GM21529 (cell line): ENCODE results near the gene CSRP1.
"Not testable (repeated sequence)": the region's sequence is repeated elsewhere in the genome, so short reads cannot be mapped to it uniquely, and the experiment has no call there.

ENCODE experiments used
- ATAC-seq: cut with Tn5 transposase; IDR thresholded peaks from one replicate; pipeline ENCODE4 v1.9.1; 2021; ENCODE audit not compliant: unreplicated experiment

The CSRP1 gene

DNA sequence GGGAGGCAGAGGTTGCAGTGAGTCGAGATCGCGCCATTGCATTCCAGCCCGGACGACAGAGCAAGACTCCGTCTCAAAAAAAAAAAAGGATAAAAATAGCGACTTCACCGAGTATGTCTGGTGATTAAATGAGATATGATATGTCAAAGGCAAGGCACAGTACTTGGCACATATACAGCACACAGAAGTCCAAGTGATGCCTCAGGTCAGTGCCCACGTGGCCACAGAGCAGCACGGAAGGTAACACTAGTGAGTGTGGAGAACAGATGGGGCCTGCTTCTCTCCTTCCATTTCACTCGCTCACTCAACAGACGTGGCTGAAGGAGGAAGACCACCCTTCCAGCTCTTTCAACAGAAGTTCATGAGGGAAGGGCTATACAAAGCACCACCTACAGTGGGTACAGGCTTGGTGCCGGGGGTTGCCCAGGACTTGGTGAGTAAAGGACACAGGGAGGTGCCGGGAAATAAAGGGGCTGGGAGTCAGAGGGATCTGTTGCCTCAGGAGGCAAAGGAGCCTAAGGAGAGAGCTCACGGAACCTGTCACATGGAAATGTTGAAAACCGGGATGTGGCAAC lies 8.9 kb downstream of the CSRP1 start:
- ATAC-seq: no peak

DNA sequence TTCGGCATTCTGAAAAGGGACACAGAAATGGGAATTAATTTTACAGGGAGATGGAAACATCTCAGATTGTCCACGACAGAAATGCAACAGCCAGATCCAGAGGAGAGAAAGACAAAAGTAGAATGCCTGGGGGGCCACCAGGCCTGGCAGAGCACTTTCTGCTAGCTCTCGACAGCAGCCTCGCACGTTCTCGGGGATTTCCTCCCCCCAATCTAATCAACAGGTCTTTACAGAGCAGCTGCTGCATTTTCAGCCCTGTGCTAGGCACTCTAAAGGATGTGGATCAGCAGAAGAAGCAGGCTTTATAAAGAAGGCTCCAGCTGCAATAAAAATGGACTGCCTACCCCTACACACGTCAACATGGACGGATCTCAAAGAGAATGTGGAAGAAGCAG lies 10.6 kb downstream of the CSRP1 start:
- ATAC-seq: no peak

DNA sequence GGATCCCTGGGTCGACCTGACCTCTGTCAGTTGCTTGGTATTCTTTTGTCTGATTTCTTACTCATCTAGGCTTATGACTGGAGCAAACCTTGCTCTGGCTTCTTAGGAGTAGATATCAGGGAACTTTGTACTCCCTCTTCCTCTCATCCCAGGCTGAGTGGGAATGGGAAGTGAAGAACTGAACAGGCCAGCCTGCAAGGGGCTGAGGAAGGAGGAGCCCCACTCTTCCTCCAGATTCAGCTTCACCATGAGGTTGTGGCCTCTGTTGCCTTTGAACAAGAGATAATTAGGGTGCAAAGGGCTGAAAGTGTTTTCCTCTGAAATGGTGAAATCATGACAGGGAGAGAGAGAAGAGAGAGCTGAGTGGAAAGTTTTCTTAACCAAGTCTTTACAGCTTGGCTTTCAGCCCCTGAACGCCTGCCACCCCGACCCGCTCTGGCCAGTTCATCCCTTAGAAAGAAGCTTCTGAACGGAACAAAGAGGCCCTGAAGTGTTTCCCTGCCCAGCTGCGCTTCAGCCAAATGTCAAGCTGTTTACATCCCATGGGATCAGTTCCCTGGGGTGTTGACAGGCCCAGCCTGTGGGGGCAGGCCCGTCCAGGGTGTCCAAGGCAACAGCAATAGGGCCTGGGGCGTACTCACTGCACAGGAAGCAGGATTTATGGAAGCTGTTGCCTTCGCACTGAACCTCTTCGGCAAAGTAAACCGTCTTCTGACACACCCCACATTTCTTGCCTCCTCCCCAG lies 11.2 kb downstream of the CSRP1 start:
- no peak for ATAC-seq

DNA sequence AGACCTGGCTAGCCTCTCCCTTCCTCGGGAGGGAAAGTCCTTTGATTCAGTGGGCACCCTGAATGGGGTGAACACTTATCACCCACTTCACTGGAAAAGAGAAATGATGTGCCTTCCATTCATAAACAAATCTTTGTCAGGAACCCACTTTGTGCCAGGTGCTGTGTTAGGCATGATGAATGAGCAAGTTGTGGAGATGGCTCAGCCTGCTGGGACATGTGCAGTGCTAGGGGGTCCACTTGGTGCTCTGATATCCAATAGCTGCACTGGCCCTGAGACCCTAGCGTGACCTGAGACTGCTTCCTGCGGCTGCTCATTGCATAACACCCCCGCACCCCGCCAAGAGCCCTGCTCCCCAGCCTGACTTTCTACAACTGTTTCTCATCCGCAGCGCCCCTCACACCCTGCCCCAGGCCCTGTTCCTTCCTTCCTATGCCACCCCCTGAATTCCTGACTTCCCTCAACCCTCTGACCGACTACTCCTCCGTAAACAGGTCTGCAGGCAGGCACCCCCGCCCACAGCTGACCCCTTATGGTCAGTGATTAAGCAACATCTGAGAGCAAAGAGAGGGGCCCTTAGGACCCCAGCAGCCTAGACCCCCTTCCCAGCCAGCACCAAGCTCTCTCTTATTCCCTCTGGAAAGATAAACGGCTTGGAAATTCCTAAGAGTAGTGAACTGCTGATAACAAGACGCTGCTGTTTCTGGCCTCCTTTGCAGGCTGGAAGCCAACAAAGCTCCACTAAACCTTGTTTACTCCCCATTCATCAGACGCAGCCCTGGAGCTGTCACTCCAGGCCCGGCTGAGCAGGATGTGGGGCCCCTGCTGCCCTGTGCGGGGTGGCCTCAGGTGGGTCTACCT lies 12.9 kb downstream of the CSRP1 start:
- ATAC-seq: no peak

DNA sequence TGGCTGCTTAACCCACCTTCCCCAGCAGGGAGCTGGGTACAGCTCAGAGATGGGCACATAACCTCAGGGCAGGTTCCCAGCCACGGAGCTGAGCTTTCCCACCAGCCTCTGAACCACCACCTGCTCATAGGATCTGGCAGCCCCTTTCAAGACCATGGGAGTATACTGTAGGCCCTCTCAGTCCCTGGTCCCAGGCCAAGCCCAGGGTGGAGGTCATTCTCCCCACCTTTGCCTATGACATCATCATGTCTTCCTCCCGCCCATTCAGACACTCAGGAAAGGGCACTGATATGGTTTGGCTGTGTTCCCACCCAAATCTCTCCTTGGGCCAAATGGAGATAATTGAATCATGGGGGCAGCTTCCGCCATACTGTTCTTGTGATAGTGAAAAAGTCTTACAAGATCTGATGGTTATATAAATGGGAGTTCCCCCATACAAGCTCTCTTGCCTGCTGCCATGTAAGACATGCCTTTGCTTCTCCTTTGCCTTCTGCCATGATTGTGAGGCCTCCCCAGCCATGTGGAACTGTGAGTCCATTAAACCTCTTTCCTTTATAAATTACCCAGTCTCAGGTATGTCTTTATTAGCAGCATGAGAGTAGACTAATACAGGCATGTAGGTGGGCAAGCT lies 13.8 kb downstream of the CSRP1 start:
- not testable (repeated sequence) for ATAC-seq

DNA sequence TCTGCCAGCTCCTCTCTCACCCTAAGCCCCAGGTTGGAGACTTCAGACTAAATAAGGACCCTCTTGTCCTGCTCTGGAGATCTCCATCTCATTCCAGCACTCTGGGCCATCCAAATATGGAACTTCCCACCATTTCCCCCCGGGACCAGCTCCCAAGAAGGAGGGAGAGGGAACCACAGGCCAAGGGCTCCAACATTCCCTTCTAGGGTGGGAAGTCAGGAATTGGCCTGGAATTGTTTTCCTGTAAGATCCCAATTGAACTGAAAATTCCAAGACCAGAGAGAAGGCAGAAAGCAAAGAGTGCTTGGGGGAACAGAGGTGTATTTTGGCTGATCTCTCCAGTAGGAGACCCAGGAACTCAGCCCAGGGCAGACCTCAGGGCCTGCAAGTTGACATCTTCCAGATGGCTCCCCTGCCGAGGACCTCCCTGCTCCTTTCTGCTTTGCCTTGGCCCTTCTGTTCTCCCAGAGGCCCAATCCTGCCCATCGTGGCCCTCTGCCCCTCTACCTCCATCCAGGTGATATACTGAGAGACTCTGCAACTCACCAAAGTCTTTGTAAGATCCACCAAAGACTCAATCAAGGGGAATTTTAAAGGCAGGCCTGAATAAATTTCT lies 14.9 kb downstream of the CSRP1 start:
- ATAC-seq: no peak

DNA sequence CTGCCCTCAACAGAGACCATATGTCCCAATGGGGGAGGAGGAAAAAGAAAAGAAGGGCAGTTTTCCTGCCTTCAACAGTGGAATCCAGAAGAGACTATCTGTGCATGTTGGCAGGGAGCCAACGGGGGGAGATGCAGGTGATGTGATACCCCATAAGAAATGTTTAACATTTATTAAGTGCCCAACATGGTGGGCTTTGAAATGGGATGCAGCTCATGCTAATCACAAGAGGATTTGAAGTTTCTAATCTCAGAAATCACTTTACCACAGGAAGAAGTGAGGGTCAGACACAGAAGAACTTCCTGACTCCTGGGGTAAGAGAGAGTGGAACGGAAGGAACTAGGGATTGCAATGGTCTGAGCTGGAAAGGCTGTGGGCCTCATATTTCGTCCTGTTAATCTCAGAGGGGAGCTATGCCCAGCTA lies 16.2 kb downstream of the CSRP1 start:
- ATAC-seq: no peak

DNA sequence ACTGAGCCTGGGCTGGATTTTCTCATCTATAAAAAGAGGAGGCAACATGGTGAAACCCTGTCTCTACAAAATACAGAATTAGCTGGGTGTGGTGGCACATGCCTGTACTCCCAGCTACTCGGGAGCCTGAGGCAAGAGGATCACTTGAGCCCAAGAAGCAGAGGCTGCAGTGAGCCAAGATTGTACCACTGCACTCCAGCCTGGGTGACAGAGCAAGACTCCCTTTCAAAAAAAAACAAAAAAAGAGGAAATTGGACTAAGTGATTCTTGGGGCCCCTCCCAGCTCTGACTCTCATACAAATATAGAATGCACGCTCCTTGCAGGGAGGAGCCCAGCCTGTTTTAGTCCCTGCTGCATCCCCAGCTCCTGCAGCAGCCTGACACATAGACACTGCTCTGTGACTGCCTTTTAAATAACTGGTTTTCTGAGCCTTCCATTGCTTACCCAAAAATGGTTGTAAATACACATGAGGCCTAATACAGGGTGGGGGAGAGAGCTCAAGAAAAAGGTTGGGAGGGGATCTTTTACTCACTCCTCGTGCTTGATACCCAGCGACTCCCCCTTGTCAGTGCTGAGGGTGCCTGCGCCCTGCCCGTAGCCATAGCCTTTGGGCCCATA lies 17.2 kb downstream of the CSRP1 start:
- no peak for ATAC-seq

DNA sequence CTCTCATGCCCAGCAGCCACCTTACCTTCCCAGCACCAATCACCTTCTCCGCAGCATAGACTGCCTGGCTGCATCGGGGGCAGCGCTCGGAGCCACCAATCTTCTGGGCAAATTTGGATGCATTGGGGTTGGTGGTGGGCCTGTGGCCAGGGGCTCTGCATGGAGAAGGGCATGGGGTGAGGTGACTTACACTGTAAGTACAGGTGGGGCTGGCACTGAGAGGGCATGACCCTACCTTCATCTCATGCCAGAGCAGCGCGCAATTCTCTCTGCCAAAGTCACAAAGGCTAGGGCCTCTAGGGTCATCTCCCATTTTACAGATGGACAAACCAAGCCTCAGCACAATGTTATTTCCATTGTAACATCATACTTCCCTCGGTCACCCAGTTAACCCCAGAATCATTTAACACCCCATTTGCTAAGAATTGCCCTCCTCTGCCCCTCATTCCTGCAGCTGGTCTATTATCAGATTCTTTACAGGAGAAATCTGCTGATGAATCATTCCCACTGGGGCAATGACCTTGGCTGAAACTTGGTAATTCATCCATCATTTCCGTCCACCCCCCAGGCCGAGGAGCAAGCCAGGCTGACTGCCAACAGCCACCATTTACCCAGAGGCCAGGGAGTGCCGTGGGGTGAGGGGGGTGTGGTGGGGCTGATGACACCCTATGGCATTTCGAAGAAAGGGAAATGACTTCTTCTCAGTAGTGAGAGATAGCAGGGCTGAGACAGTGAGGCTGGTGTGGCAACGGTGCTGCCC lies 17.9 kb downstream of the CSRP1 start:
- no peak for ATAC-seq

DNA sequence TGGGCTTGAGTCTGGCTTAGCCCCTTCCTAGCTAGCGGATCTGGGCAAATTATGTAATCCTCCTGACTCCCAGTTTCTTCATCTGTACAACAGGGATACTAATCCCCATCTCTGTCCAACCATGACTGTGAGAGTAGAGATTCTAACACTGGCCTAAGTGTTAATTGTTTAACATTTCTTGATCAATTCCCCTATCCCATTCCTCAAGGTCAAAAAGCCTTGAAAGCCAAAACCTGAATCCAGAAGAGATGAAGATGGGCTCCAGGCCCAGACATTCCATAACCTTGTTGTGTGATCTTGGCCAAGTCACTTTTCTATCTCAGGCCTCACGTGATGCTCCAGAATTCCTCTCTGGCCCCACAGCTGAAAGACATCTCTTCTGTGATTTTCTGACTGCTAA lies 19.2 kb downstream of the CSRP1 start:
- ATAC-seq: no peak

DNA sequence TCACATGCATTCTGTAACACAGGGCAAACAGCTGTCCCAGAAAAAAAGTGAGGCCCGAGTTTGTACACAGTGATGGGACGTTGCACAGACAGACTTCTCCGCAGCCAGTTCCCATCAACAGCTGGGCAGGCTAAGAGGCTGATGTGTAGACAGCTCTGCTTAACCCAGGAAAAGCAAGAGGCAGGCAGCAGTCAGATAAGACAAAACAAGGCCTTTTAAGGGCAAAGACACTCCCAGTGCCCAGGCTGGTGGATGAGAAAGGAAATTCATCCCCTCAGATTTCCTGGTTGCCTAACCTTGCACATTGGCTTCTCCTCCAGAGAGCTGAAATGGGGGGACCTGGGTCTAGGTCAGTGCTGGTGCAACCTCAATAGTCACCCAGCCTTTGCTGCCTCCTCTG lies 20.7 kb downstream of the CSRP1 start:
- ATAC-seq: no peak

DNA sequence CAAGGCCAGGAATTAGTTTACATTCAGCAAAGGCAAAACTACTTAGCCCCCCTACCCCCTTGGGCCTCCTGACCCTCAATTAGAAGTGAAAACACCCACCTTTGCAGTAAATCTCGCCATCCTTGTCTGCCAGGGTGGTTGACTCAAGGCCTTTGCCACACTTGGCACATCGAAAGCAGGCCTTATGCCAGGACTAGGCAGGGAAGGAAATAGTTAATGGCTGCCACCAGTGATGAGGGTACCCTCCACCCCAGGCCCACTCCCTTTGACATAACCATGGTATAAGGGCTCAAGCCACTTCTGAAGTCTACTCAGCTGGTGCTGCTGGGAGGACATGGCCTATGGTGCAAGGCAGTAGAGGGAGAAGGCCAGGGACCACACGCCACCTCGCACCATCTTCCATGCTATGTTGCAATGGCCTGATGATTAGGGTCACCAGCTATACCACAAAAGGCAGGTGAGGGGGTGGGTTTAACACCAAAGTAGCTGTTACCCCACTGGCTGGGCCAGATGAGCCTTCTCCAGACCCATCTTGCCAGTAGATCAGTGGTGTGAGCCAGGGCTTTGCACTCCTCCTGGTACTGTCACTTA lies 21.6 kb downstream of the CSRP1 start:
- ATAC-seq: no peak

DNA sequence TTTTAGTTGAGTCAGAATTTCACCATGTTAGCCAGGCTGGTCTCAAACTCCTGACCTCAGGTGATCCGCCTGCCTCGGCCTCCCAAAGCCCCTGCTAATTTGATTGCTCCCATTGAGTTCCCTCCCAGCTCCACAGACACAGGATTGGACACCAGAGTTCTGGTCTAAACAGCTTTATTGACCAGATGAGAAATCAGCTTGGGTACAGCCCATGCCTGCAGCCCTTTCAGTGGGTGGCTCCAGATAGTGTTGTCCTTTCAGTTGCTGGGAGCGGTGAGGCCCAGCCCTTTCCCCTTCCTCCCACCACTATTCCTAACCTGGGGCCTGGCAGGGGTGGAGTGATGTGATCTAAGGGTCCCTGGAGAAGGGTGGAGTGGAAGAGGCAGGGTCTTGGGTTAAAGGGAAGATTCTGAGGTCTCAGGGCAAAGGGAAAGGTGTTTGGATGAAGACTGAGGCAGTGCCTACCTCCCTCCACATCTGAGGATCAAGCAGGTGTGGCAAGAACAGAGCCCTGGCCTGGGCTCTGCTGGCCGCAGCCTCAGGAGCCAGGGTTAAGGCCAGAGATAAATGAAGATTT lies 23.5 kb downstream of the CSRP1 start:
- no peak for ATAC-seq

DNA sequence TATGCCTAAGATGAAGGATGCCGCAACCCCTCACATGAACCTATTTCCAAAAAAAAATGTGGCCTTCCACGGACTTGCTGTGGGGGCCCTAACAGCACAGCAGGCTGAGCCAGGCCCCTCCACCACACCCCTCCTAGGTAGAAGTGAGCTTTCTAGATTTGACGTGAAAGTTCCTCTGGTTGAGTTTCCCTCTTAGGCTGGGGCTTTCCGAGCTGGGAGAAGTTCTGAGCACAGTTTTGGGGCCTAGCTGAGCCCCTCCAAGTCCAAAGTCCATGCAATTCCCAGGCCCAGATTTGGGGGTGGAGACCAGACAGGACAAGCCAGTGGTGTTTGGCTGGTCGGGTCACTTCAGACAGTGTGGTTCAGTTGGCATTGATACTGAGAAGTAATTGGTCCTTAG lies 24.2 kb downstream of the CSRP1 start:
- peak; percentile 31 for ATAC-seq

DNA sequence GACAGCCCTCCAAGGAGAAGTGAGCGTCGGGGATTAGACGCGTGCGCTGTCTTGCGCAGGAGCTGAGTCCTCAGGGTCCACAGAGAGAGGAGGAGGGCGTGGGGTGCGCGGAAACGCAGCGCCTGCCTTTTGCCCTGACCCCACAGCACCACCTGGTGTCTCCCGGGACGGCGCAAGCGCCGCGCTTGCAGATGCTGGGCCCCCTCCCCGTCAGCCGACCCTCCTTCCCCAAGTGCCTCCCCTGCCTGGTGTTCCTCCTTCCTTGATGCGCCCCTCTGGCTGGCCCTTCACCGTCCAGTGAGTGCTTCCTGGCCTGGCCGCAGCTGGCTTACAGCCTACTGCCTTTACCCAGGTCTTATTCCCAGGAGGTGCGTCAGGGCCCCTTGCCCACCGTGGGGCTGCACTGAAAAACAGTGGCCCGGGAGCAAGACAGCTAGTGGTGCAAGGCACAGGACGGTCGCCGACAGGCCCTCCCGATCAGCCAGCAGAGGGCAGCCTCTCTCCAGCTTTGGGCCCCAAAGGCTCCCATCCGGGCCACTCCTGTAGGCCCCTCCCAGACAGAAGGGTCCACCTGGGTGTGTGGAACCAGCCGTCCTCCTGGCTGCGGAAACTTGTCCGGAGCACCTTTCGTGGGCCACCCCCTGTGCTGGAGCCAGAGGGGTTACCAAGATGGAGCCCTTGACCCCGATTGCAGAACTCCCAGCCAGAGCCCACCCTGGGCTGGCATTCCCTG lies 25.0 kb downstream of the CSRP1 start:
- ATAC-seq: peak; percentile 72

DNA sequence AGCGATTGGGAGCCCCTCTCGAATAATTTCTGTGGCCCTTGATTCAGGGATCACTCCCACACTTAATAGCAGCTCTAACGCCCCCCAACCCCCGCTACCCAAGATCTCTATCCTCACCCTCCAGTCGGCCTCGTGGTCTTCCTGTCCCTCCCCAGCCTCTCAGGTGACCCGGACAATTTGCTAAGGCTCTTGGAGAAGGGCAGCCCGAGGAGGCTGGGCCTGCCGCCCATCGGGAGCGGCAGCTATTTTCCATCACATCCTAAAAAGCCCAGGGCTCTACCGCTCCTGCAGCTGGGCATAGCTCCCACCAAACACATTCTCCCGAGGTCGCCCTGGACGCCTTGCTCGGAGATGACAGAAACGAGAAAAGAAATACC lies 25.9 kb downstream of the CSRP1 start:
- ATAC-seq: no peak

DNA sequence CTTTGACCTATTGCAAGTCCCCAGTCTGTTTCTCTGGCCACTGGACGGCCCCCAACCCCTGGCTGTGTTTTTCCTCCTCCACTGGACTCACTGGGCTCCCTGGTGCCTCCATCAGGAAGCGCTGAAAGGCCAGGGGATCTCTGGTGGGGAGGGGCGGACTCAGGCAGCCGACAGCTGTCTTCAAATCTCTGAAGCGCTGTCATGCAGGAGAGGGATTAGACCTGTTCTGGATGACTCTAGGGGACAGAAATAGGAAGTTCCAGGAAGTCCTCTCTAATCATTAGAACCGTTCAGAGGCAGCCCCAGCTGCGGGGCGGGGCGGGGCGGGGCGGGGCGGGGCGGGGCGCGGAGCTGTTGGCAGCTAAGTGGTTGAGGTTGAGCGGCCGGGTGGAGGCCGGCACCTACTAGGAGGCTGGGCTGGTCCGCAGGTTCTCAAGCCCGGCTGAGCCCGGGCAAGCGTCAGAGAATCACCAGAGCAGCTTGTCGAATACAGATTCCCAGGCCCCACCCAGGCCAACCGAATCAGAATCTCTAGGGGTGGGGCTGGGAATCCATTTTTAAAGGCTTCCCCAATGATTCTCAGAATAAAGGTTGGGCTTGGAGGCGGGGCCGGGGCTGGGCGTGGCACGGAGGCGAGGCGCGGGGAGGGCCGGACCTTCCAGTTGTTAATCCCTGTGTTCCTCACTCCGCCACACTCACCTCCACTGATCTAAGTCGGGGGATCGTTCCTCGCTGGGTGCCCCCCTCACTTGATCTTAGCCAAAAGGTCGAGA lies 26.5 kb downstream of the CSRP1 start:
- ATAC-seq: peak; percentile 65

DNA sequence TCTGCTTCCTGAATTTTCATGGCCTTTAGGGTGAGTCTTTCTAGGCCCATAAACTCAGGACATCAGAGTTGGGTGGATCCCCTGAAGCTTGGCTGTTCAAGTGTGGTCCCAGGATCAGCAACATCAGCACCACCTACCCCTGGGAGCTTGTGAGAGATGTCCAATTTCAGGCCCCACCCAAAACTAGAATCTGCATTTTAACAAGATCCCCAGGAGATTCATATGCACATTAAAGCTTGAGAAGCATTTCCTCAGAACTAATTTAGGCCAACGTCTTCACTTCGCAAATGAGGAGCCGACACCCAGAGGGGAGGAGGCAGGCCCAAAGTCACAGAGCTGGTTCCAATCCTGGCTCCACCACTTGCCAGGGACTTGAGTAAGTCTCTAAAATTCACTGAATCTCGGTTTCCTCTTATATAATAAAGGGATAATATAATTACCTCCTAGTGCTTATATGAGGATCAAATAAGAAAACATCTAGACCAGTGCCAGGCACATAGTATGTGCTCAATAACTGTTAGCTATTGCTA lies 27.7 kb downstream of the CSRP1 start:
- ATAC-seq: no peak
